Pulmonary artery endothelial cell (primary cell): ENCODE results near the gene GIGYF2. TPM values are rescaled to one million over a fixed set of nuclear protein-coding genes. Genes with fewer than 3 reads are reported as not detected.

Experiments used
- total RNA-seq: library from RNA; depleted of rRNA; stranded (reverse); fragments of >200 nt; gene quantifications from 2 replicates; pipeline ENCODE4 v1.2.3, GENCODE V29; 2014

GIGYF2 gene
- total RNA-seq, 1 donor from 2014 or later, result 53.0 TPM

Other genes with a start within 250 kb of the GIGYF2 start
- gene ALPI, start 241.2 kb upstream of the GIGYF2 start, total RNA-seq, result not detected in 2 replicates
- gene ECEL1, start 209.5 kb upstream of the GIGYF2 start, total RNA-seq, result not detected in 2 replicates
- not detected in 2 replicates for gene PRSS56, start 176.9 kb upstream of the GIGYF2 start, total RNA-seq
- gene CHRND, start 171.2 kb upstream of the GIGYF2 start, total RNA-seq, result not detected in 2 replicates
- gene CHRNG, start 157.6 kb upstream of the GIGYF2 start, total RNA-seq, result not detected in 2 replicates
- 1.8 and 2.5 TPM in 2 replicates for gene TIGD1, start 146.8 kb upstream of the GIGYF2 start, total RNA-seq
- 122 and 124 TPM in 2 replicates for gene EIF4E2, start 146.6 kb upstream of the GIGYF2 start, total RNA-seq
- gene EFHD1, start 63.7 kb upstream of the GIGYF2 start, total RNA-seq, result not detected in 2 replicates
- not detected in 2 replicates for gene KCNJ13, start 79.2 kb downstream of the GIGYF2 start, total RNA-seq
- 0.26 and 0.56 TPM in 2 replicates for gene SNORC, start 172.9 kb downstream of the GIGYF2 start, total RNA-seq